GM18858 (cell line): Measurements from ENCODE around the gene PSMD6.

Experiments
- ATAC-seq: cut with Tn5 transposase; IDR thresholded peaks from one replicate; pipeline ENCODE4 v1.9.1; 2021; ENCODE audit not compliant: unreplicated experiment

Gene PSMD6

DNA sequence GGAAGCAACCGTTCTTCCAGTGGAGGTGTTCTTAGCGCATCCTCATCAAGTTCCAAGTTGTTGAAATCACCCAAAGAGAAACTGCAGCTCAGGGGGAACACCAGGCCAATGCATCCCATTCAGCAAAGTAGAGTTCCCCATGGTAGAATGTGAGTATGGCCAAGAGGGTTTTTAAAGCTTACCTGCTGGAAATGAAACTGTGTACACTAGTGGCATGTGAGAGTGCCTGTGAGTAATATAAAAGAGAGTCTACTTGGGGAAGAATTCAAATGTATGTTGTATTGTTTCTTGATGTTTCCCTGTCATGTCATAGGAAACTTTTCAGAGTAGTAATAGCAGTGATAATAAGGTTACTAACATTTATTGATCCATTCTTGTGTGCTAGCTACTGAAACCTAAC lies 43.3 kb downstream of the PSMD6 start:
- no peak for ATAC-seq

GRCh38 chr3:63979093-63979885 lies 44.0 kb downstream of the PSMD6 start:
- no peak for ATAC-seq

- no peak for ATAC-seq
Measured at GRCh38 chr3:63977893-63978292, 45.4 kb downstream of the PSMD6 start.

GRCh38 chr3:63976872-63977200 lies 46.5 kb downstream of the PSMD6 start:
- no peak for ATAC-seq

DNA sequence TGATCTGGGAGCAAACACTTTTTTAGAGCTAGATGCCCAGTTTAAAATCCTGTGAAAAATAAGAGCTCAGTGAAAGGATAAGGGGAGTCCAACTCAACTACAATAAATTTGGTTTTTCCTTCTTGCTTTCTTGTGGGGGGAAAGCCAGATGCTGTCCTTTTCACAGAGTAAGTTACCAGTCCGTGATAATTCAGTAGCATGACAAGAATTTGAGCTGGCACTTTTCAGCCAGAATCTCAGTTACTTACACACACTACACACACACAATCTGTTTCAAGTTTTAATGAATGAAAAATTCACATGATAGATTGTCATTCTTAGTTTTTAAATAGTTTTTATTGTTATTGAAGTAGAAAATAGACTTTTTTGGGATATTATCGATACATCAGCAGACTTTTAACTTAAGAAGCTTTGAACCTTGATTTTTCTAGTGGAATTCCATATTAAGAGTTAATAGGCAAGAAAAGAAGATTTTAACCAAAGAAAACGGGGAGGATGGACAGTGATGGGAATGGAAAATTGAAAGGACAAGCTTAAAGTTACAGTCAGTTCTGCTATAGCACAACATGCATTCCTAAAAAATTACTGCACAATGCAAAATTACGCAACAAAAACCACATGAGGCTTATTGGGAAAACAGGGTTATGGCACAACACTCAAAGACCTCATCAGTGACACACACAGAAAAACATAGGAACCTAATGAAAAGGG lies 47.0 kb downstream of the PSMD6 start:
- ATAC-seq = no peak

- ATAC-seq = no peak
Measured at GRCh38 chr3:63975723-63976122, 47.6 kb downstream of the PSMD6 start.

- ATAC-seq = no peak
Measured at GRCh38 chr3:63974451-63974850, 48.8 kb downstream of the PSMD6 start.

DNA sequence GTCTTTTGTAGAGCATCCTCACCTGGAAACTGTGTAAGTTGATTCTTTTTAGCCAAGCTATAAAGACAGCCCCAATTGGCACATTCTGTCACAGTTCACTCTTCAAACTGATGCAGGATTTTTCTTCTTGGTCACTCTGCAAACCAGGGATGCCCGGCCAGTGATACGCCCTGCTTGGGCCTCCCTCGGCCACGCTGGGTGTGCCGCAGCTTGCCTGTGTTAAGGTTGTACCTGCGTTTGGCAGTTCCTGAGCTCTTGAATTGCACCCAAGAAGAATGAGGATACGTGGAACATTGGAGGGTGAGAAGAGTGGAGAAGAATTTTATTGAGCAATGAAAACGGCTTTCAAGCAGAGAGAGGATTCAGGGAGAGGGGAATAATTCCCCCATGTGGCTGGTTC lies 49.9 kb downstream of the PSMD6 start:
- no peak for ATAC-seq

GRCh38 chr3:63972987-63973386 lies 50.3 kb downstream of the PSMD6 start:
- ATAC-seq = no peak

DNA sequence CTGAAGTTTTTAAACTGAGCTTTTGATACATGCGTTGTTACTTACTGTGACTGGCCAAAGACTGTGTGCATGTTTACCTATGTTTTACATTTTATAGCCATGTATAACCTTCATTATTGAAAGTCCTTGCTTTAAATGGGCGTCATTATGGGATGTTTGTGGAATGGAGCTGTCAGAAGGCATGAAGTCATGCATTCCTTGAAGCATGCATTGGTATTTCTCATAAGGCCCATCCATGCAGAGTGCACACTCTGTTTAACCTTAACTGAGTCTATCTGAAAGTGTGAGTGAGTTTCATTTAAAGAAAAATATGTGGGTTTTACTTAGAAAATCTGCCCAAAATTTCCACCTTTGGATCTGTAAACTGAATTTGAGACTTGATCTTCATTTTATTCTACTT lies 51.1 kb downstream of the PSMD6 start:
- ATAC-seq = no peak

DNA sequence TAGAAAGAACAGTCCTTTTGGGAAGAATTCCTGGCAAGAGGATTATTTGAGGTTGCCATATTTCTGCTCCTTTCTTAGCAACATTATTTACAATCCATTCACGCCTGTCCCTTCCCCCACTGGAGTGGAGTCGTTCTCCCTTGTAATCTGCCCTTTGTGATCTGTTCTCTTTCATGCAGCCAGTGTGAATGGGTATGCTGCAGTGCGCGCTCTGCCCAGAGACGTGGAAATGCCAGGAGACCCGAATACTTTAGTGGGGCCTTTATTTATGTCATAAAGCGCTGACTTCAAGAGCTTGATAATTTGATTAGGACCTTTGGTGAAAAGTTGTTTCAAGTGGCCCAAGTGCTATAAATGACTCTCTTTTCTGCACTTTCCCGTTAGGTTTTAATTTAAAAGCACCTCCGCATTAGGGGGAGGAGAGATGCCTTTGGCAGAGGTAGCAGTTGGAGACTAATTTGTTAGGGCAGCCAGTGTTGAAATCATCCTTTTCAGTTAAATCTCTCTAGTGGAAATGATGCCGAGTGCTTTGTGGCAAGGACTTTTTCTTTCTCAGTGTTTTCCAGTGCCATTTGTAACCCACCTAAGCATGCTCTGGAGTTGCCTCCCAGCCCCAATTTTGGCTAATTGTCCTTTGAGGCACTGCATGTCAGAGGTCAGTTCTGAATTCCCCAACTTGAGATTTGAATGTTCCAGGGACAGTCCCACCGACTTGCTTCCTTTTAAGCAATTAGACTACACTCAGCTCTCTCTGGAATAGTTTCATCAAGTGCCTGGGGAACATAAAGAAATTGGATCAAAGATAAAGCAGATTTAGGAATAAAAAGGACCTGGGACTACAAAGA lies 52.4 kb downstream of the PSMD6 start:
- no peak for ATAC-seq

DNA sequence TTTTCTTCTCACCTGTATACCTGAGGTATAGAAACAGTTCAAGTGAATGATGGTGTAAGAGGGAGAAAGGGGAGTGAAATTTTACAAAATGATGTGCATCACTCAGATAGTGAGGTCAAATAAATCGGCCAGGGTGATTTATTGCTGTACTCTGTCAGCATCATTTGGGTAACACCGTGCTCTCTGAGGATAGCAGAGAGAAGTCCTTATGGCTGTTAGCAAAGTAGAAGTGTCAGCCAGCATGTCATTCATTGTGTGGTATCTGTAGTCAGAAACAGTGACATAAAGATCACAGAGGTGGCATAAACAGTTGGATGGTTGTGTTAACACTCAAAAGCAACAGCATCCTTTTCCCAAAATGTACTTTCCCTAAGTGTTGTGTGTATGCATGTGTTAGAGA lies 53.4 kb downstream of the PSMD6 start:
- ATAC-seq = no peak

GRCh38 chr3:63968612-63969350 lies 54.5 kb downstream of the PSMD6 start:
- ATAC-seq = peak; percentile 7

- peak; percentile 41 for ATAC-seq
Measured at GRCh38 chr3:63967675-63968611, 55.4 kb downstream of the PSMD6 start.

GRCh38 chr3:63966871-63967270 lies 56.4 kb downstream of the PSMD6 start:
- ATAC-seq = no peak

DNA sequence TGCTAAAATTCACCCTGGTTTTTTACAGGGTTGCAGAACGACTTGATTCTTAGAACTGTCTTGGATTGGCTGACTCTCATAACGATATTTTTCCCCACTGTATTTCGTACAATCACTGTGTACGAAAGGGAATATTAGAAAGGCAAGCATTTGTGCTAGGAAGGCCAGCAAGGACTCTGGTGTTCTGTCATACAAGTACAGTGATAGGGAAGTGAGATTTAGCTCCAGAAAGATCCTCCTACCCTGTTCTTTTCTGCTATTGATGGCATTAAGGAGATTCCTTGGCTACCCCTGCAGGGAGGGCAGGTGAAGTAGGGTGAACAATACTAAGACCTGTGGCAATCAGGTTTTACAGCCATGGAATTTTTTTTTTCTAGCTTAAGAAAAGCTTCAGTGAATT lies 57.3 kb downstream of the PSMD6 start:
- ATAC-seq = no peak

DNA sequence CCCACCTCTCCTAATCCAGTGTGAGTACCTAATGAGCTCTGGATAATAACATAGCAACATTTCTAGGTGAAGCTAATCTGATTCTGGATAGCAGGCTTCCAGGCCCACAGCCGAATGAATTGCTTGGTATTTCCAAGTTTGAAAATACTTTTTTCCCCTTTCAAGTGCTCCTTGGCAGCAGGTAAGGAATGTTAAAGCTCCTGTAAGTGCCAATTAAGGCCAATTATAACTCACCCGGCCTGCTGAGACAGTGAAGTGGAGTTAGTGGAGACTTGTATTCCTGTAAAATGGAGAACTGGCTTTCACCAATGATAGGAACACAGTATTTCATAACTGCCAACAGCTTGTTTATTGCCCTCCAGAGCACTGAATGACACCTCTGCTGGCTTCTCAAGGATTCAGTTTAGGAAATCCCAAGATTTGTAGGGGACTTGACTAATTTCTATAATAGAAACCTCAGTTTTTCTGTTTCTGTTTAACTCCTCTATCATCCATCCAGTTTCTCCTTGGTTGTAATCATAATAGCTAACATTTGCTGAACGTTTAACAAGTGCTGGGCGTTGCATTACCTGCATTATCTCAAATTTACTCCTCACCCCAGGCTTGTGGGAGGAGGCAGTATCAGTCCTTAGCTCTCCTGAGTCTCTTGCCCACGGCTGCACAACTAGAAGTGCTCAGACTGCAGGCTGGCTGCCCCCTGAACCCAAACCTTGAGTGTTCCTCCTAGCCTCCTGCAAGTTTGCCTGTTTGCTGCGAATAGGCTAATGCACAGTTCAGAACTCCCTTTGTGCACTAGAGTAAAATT lies 58.4 kb downstream of the PSMD6 start:
- no peak for ATAC-seq

GRCh38 chr3:63963496-63963895 lies 59.8 kb downstream of the PSMD6 start:
- no peak for ATAC-seq

GRCh38 chr3:63961891-63962290 lies 61.4 kb downstream of the PSMD6 start:
- ATAC-seq = peak; percentile 87
